Stimulated activated CD4-positive, alpha-beta T cell treated with anti-CD3 and anti-CD28 coated beads, Interleukin-4, amount 100 ng/mL, for 24 hours (primary cell): ENCODE measurements around the gene NISCH.

Experiments used
- DNase-seq: peaks from one replicate; pipeline ENCODE4 v3.0.0-alpha.2; 2020

Gene NISCH

GRCh38 chr3:52447512-52448355 lies 7.7 kb upstream of the NISCH start:
- no peak for DNase-seq

DNA sequence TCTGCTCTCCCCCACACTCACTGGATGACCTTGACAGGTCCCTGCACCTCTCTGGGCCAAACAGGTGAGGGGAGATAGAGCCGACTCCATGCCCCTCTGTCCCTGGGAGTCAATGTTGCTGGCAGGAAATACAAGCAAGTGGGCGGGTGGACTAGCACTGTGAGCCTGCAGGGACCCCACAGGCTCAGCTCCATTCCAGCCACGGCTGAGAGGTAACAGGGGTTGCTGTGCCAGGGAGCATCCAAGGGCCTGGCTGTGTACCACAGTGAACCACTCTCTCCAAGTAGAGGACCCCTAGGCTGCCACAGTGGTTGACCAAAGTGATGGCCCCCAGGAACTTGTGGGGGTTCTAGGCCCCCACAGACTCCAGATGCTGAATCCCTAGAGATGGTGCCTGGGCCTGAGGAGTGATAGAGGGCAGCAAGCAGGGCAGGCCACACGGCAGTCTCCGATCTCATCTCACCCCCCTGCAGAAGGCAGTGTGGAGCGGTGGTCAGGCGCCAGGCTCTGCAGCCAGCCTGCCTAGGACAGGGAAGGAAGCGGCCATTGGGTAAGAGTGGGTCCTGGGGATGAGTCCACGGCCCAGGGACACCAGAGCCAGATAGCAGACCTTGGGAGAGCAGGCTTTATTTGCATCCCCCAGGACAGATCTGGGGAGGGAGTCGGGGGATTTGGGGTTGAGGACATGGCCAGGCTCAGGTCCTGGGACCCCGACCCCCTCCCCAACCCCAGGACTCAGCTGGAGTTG lies 4.7 kb upstream of the NISCH start:
- DNase-seq, result no peak

- no peak for DNase-seq
Observed at GRCh38 chr3:52451237-52452083, 3.9 kb upstream of the NISCH start.

DNA sequence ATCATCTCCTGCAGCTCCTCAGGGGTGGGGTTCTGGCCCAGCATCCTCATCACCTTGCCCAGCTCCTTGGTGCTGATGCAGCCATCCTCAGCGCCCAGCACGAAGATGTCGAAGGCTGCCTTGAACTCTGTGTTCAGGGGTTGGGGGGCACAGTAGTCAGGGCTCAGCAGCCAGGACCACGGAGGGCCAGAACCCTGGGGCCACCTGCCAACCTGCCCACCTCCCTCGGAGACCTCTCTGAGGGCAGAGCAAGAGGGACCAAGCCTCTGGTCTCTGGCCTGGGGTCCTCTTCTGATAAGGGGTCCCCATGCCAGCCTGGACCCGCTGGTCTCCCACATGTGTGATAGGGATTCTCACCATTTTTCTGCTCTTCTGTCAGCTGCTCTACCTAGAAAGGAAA lies 3.3 kb upstream of the NISCH start:
- DNase-seq, result no peak

DNA sequence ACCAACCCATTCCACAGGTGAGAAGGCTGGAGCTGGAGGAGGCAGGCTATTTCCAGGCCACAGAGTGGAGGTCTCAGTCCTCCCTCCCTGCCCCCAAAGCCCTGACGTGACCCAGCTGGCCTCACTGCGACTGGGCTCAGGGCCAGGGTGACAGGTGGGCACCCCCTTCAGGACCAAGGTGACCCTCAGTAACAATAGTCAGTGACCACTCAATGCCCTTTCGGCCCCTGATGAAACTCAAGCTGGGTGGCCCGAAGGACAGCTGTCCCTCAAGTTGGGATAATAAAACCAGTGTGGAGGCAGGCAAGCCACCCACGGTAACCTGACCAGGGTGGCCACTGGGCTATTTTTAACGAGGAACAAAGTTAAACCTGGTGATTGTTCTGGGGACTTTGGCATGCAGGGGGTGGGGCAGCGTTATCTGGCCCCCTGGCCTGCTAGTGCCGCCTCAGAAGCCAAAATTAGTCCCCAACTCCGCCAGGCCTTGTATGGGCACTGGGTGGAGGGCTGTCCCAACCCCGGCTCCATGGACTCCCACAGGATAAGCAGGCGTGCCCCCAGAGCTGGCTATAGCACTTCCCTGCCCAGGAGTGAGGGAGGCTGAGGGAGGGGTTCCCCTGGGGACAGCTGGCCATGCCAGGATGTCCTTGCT lies 2.7 kb upstream of the NISCH start:
- no peak for DNase-seq

- DNase-seq, result no peak
Observed at GRCh38 chr3:52453496-52454249, 1.7 kb upstream of the NISCH start, which contains the start of gene TNNC1. TSS of gene TNNC1 (minus strand) at chr3:52454041. CDS start at chr3:52454015, 26 bp downstream.

GRCh38 chr3:52454250-52454937 lies 1.0 kb upstream of the NISCH start:
- no peak for DNase-seq

GRCh38 chr3:52454938-52455282 lies 494 bp upstream of the NISCH start:
- no peak for DNase-seq

DNA sequence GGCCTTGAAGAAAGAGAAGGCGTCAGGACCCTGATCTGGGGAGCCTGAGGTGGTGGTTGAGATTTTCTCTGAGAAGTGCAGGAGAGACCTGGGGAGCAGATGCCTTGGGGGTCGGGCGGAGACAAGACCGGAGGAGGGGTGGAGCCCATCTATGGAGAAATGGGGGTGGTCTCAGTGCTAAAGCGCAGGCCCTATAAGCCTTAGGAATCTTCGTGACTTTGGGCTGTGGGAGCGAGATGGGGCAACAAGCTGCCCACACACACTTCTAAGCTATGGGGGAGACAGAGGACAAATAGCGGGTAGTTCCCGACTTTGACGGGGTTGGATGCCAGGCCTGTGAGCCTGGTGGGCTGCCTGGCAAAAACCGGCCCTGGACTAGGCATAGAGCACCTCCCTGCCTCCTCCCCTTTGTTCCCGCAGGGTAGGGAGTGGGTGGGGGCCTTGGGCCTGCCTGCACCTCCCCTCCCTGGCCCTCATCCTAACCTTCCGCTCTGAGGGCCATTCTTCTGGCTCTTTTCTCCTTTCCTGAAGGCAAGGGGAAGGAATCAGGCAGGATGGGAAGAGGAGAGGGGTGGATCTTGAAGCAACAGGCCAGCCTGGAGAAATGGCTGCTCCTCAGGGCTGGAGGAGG lies 880 bp downstream of the NISCH start:
- no peak for DNase-seq

- no peak for DNase-seq
Observed at GRCh38 chr3:52456800-52457183, 1.4 kb downstream of the NISCH start.

GRCh38 chr3:52458031-52458760 lies 2.8 kb downstream of the NISCH start:
- no peak for DNase-seq

- no peak for DNase-seq
Observed at GRCh38 chr3:52458770-52459545, 3.6 kb downstream of the NISCH start.

DNA sequence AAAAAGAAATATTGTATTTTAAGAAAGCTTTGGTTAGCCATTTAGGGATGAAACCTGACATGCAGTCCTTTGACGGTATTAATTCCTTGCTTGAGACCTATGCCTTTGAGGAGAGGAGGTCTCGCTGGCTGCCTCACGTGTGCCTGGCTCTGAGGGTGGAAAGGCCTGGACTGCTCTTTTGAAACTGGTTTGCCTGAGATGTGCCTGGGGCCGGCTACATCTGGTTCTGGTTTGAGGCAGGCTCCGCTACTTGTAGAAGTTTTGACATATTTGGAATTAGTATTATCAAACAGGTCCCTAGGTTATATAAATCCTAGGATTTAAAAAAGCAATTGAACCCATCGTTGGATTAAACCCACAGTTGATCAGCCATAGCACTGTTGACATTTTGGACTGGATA lies 6.5 kb downstream of the NISCH start:
- no peak for DNase-seq

DNA sequence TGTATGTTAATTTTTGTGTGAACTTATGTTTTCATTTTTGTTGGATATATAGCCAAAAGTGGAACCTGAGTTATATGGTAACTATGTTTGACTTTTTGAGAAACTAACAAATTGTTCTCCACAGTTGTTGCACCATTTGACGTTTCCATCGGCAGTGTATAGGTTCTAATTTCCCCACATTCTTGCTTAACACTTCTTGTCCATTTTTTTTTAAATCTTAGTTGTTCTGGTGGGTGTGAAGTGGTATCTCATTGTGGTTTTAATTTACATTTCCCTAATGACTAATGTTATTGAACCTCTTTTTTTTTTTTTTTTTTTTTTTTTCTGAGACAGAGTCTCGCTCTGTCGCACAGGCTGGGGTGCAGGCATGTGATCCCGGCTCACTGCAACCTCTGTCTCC lies 8.0 kb downstream of the NISCH start:
- DNase-seq, result no peak

- DNase-seq, result no peak
Observed at GRCh38 chr3:52468336-52468735, 12.9 kb downstream of the NISCH start.

DNA sequence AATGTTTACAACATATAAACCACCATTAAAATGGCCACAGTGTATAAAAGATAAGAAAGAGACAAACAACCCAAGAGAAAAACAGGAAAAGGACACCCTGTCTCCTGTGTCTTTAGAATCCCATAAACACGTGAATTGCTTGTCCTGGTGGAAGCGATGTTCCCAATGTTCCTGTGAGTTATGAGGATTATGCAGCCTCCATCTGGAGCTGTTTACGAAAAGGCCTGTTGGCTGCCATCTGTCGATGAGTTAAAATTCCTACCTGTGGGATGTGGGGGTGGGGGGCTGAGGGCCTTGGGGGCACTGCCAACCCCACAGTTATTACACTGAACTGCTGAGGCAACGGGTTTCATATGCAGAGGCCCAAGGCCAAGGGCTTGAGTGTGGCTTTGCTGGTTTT lies 13.6 kb downstream of the NISCH start:
- no peak for DNase-seq

GRCh38 chr3:52470920-52471319 lies 15.5 kb downstream of the NISCH start:
- DNase-seq, result no peak

DNA sequence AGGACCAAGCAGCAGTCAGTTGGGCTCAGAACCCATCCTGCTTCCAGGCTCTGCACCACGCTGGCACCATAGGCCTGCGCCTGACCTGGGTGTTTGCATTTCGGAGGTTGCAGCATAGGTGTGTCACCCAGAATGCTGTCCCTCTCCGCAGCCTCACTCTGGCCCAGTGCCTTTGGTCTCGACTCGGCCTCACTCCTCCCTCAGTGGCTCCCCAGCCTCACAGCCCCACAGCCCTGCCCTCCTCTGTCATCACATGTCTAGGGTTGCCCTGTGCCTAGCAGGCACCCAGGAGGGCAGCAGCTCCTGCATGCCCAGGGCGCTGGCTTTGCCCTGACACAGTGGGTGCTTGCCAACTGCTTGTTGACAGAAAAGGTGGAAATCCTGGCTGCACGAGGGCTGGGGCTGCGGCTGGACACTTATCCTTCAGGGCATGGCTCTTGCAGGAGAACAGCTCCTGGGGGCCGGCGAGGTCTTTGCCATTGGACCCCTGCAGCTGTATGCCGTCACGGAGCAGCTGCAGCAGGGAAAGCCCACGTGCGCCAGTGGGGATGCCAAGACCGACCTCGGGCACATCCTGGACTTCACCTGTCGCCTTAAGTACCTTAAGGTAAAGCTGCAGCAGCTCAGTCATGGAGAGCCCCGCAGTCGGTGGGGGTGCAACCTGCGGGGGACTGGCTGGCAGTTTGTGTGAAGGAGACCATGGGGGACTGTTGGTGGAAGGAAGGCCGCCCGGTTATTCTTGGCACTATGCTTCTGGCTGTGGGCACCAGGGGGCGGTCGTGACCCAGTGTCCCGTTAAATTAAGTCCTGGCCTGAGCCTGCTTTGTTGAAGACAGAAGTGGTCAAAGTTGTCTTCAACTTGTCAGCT lies 16.2 kb downstream of the NISCH start:
- DNase-seq, result peak; percentile 22
